Neutrophil (primary cell): ENCODE data around the gene ATP2C2.

ENCODE experiments used
- H3K27ac ChIP-seq: fragments of 200-600 bp; sonication (generic); 2 replicates; pipeline ENCODE4 v1.5.1; 2016; ENCODE audit warnings: mild to moderate bottlenecking, moderate library complexity
- H3K27me3 ChIP-seq: fragments of 200-600 bp; sonication (generic); 2 replicates; pipeline ENCODE4 v1.6.0; 2016; ENCODE audit warnings: mild to moderate bottlenecking
- H3K36me3 ChIP-seq: fragments of 200-600 bp; sonication (generic); 2 replicates; pipeline ENCODE4 v1.5.1; 2017
- H3K4me1 ChIP-seq, 2 experiments: fragments of 200-600 bp in 1 of 2; sonication (generic) in 1 of 2; 1 replicate in 1 of 2; 2 replicates in 1 of 2; pipeline versions ENCODE4 v1.5.1 to v1.6.1; 2013 to 2016; ENCODE audit warnings: low read depth in 1 of 2, low read length in 1 of 2, mild to moderate bottlenecking in 1 of 2, moderate library complexity in 1 of 2; ENCODE audit not compliant: control insufficient read depth in 1 of 2, insufficient read depth in 1 of 2
- H3K4me3 ChIP-seq, 2 experiments: fragments of 200-600 bp in 1 of 2; sonication (generic) in 1 of 2; 1 replicate in 1 of 2; 2 replicates in 1 of 2; pipeline ENCODE4 v1.5.1; 2013 to 2016; ENCODE audit warnings: low read depth in 1 of 2, low read length in 1 of 2, mild to moderate bottlenecking in 1 of 2, moderate library complexity in 1 of 2
- H3K9me3 ChIP-seq: fragments of 200-600 bp; sonication (generic); 2 replicates; pipeline ENCODE4 v1.5.1; 2016
- CTCF ChIP-seq: fragments of 200-600 bp; sonication (generic); IDR thresholded peaks from 2 replicates; pipeline ENCODE4 v1.5.1; 2016; ENCODE audit warnings: antibody characterized with exemption

The ATP2C2 gene

GRCh38 chr16:84505249-84506187 is 137.2 kb downstream of the ATP2C2 start:
- no peaks in the 10 kb centered on the region for H3K9me3 ChIP-seq
- no peaks in the 10 kb centered on the region for H3K36me3 ChIP-seq
- H3K27ac ChIP-seq: no peak overlapping the region
- TF ChIP-seq CTCF: no peak
- no peaks in the 10 kb centered on the region for H3K27me3 ChIP-seq
- H3K4me3 ChIP-seq: peak overlapping the region; percentile 83 to 84
- H3K4me1 ChIP-seq: peaks cover 28 to 37% of the 10 kb centered on the region in 2 experiments

DNA sequence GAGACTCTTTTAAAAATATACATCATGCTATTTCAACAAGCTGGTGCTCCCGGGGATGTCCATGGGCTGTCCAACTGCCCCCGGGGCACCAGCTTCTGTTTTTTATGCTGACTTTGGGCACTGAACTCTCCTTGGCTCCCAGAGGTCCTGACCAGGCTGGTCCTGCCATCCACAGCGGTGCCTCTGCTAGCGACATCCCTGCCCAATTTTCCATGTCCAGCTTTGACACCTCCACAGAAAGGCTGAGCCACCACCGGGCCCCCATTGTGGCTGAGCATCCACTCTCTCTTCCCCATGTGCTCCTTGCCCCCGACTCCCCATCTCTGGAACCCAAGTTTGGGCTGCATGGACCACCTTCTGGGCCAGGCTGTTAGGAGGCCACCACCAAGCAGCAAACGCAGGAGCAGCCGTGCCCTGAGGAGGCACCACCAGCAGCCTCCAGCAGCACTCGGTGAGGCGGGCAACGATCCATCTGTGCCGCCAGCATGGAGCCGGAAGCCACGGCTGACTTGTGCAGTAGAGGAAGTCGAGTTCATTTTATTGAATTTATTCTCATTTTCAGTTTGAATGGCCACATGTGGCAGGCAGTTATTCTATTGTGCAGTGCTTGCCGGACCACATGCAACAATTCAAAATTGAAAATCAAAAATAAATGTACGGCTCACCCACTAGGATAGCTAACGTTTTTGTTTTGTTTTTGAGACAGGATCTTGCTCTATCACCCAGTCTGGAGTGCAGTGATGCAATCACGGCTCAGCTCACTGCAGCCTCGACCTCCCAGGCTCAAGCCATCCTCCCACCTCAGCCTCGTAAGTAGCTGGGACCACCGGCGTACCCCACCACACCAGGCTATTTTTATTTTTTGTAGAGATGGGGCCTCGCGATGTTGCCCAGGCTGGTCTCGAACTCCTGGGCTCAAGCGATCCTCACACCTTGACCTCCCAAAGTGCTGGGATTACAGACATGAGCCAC is 139.0 kb downstream of the ATP2C2 start:
- Histone ChIP-seq H3K36me3 (no peaks in the 10 kb centered on the region), H3K4me1 (peaks cover 39 to 49% of the 10 kb centered on the region in 2 experiments), H3K4me3 (peak overlapping the region in 1 of 2 experiments; percentile 8)

GRCh38 chr16:84508502-84508901 is 140.2 kb downstream of the ATP2C2 start:
- H3K4me3 ChIP-seq: no peak overlapping the region
- H3K9me3 ChIP-seq: no peaks in the 10 kb centered on the region
- H3K4me1 ChIP-seq: peaks cover 48 to 58% of the 10 kb centered on the region in 2 experiments
- H3K27ac ChIP-seq: no peak overlapping the region
- no peak for TF ChIP-seq CTCF
- no peaks in the 10 kb centered on the region for H3K27me3 ChIP-seq
- H3K36me3 ChIP-seq: no peaks in the 10 kb centered on the region

More for the DNA sequence above, 139.0 kb downstream of the ATP2C2 start:
- Histone ChIP-seq H3K27ac (no peak overlapping the region), H3K9me3 (no peaks in the 10 kb centered on the region), H3K27me3 (no peaks in the 10 kb centered on the region)
- no peak for TF ChIP-seq CTCF

DNA sequence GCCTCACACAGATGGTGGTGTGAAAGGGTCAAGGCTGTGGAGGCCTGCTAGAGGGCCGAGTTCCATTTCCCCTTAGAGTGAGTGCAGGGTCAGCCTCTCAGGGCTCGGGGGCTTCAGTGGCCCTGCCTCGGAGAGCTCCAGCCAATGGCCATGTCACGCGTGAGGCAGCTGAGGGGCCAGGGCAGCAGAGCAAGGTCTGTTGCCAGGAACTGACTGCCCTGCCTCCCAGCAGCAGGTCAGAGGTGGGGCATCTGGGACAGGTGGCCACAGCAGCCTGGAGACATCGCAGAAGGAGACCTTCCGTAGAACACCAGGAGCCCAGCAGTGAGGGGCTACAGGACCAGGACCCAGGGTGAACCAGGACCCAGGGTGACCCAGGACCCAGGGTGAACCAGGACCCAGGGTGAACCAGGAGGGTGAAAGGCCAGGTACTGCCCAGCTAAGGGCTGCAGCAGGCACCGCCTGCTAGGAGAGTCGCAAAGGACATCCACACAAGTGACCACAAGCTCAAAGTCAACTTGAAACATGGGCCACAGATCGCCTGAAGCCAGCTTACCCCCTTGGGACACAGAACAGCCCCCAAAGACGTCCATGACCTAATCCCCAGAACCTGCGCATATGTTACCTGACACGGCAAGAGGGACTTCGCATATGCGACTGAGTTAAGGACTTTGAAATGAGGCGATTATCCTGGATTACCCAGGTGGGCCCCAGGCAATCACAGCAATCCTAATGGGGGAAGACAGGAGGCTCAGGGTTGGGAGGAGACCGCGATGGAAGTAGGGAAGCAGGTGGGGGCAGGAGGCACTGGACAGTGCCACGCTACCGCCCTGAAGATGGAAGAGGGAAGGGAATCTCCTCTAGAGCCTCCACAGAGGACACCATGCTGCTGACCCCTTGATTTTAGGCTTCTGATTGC is 141.0 kb downstream of the ATP2C2 start:
- Histone ChIP-seq H3K4me3 (no peak overlapping the region), H3K27ac (no peak overlapping the region), H3K9me3 (no peaks in the 10 kb centered on the region), H3K36me3 (no peaks in the 10 kb centered on the region), H3K27me3 (no peaks in the 10 kb centered on the region), H3K4me1 (peaks cover 49 to 60% of the 10 kb centered on the region in 2 experiments)
- TF ChIP-seq CTCF: no peak
